22Rv1 (cell line): ENCODE data around the gene CTCF.

Experiments used
- H3K27ac ChIP-seq: fragments of 450-650 bp; 2 replicates; pipeline ENCODE4 v1.5.1; 2017
- ZFX ChIP-seq: fragments of 450-650 bp; IDR thresholded peaks from 2 replicates; pipeline ENCODE4 v1.6.1; 2017; ENCODE audit warnings: antibody characterized with exemption, borderline replicate concordance
- TF ChIP-seq, protein P1 (sequence below): fragments of 450-650 bp; IDR thresholded peaks from 2 replicates; pipeline ENCODE4 v1.5.1; 2017; ENCODE audit warnings: mild to moderate bottlenecking

Gene CTCF

DNA sequence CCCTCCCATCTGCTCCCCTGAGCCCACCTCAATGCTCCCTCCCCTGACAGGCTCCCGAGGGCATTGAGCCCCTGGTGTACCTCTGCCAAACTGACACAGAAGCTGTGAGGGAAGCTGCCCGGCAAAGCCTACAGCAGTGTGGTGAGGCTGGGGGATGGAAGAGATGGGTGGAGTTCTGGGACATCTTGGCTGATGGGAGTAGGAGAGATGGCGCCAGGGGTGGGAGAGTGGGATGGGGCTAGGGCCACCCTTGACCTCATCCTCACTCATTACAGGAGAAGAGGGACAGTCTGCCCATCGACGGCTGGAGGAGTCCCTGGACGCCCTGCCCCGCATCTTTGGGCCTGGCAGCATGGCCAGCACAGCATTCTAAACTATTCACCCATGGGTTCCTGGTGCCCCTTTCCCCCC is 16.2 kb upstream of the CTCF start:
- TF ChIP-seq, protein P1, sequence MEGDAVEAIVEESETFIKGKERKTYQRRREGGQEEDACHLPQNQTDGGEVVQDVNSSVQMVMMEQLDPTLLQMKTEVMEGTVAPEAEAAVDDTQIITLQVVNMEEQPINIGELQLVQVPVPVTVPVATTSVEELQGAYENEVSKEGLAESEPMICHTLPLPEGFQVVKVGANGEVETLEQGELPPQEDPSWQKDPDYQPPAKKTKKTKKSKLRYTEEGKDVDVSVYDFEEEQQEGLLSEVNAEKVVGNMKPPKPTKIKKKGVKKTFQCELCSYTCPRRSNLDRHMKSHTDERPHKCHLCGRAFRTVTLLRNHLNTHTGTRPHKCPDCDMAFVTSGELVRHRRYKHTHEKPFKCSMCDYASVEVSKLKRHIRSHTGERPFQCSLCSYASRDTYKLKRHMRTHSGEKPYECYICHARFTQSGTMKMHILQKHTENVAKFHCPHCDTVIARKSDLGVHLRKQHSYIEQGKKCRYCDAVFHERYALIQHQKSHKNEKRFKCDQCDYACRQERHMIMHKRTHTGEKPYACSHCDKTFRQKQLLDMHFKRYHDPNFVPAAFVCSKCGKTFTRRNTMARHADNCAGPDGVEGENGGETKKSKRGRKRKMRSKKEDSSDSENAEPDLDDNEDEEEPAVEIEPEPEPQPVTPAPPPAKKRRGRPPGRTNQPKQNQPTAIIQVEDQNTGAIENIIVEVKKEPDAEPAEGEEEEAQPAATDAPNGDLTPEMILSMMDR = no peak
- TF ChIP-seq ZFX = no peak
- H3K27ac ChIP-seq = peak overlapping the region; percentile 53

- H3K27ac ChIP-seq = peak overlapping the region; percentile 53
- TF ChIP-seq, protein P1 = peak; percentile 97
- TF ChIP-seq ZFX = no peak
These were observed 15.4 kb upstream of the CTCF start for GRCh38 chr16:67546761-67547422.

GRCh38 chr16:67547423-67548264 is 14.7 kb upstream of the CTCF start:
- TF ChIP-seq ZFX = no peak
- TF ChIP-seq, protein P1 = no peak
- peak overlapping the region; percentile 53; the same call in 1 of the 2 replicates for H3K27ac ChIP-seq

DNA sequence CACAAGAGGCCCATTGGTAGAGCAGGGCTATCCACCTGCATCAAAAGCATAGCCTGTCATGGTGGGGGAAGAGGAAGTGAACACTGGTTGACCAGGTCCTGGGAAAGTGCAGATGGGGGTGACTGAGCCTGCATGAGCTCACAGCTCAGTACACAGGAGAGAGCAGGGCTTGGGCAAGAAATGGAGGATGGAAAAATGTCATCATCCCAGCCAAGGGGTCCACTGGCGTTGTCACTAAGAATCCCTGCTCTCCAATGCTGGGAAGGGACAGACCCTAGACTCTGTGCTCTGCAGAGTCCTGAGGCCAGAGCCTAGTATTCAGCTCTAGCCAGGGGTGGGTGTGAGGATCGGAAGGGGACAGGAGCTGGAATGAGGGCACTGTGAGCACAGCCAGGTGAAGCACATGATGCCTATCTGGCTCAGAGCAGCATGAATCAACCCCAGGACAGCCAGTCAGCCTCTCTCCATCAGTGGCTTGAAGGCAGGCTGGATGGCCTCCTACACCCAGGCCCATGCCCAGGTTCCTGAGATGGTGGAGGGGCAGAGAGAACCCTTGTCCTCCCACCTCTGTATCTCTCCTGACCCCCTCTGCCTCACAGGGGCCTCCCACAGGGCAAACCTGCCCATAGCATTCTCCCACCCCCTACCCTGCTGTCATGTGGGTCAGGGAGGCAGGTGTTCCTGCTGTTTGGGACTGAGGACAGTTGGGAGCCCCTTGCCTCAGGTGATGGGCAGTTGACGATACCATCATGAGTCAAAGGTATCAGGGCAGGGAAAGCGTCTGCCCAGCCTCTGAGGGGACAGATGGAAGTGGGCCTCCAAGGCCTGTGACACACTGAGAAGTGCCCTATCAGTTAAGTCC is 13.8 kb upstream of the CTCF start:
- H3K27ac ChIP-seq = no peak overlapping the region
- TF ChIP-seq ZFX = no peak
- TF ChIP-seq, protein P1 = no peak

DNA sequence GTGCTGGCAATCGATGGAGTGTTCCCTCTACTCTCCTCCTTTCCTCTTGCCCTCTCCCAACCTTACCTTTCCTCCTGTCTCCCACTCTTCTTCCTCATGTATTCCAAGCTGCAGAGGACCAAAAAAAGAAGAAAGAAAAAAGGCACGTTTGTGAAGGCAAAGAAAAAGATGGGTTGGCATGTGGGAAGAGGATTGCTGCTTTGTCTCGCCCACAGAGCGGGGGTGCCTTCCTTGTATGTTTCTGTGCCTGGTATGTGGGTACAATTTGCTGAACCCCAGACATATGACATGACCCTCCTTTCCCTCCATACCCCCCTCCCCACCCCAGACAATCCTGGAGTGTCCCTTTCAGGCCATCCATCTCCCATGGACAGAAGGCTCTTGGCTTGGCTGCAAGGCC is 13.1 kb upstream of the CTCF start:
- no peak overlapping the region for H3K27ac ChIP-seq

GRCh38 chr16:67549936-67550335 is 12.4 kb upstream of the CTCF start:
- no peak for TF ChIP-seq ZFX
- TF ChIP-seq, protein P1 = no peak
- H3K27ac ChIP-seq = no peak overlapping the region

More for the DNA sequence above, 13.1 kb upstream of the CTCF start:
- TF ChIP-seq ZFX = no peak
- TF ChIP-seq, protein P1 = no peak
